Epithelial cell of esophagus (primary cell): ENCODE results near the gene OR4K2.

ENCODE experiments used
- DNase-seq: peaks from one replicate; pipeline ENCODE4 v3.0.0; 2010; ENCODE audit warnings: low read depth
- H3K4me3 ChIP-seq: 2 replicates; pipeline ENCODE4 v1.5.1; 2011; ENCODE audit warnings: mild to moderate bottlenecking, low read length, control low read depth
- CTCF ChIP-seq: IDR thresholded peaks from 2 replicates; pipeline ENCODE4 v1.5.1; 2011; ENCODE audit warnings: low read depth, mild to moderate bottlenecking, low read length, control low read depth, inconsistent platforms; ENCODE audit not compliant: insufficient read depth; ENCODE audit errors: missing control alignments

OR4K2 gene

GRCh38 chr14:19917955-19918518 is 43.1 kb downstream of the OR4K2 start:
- no peak for DNase-seq
- H3K4me3 ChIP-seq: no peak overlapping the region
- no peak for TF ChIP-seq CTCF

GRCh38 chr14:19918553-19919264 is 43.8 kb downstream of the OR4K2 start:
- no peak for TF ChIP-seq CTCF
- H3K4me3 ChIP-seq: no peak overlapping the region
- DNase-seq: no peak

- DNase-seq: no peak
- H3K4me3 ChIP-seq: no peak within 1 kb of the TSS
- TF ChIP-seq CTCF: no peak
Measured at GRCh38 chr14:19920021-19920657, 45.2 kb downstream of the OR4K2 start, which contains the start of gene OR4K5. TSS of gene OR4K5 (plus strand) at chr14:19920607. CDS start at chr14:19920607, 0 bp downstream.

GRCh38 chr14:19930617-19931016 is 55.7 kb downstream of the OR4K2 start, which contains the start of gene OR4K1:
TSS of gene OR4K1 (plus strand) at chr14:19930917. CDS start at chr14:19935667, 4,750 bp downstream.
- H3K4me3 ChIP-seq: no peak within 1 kb of the TSS
- TF ChIP-seq CTCF: no peak
- no peak for DNase-seq
